Measurements from ENCODE around the gene FGD3. TPM values are rescaled to one million over a fixed set of nuclear protein-coding genes. Genes with fewer than 3 reads are reported as not detected.

The FGD3 gene
- total and polyA plus RNA-seq, 2 of the 8 experiments (the other 6 are each of a cell fraction or from before 2014, with no cell fraction given) = 1.4 to 1.9 TPM

GRCh38 chr9:93023521-93023815 lies 76.1 kb downstream of the FGD3 start:
- Histone ChIP-seq H4K20me1 (replicated peaks in 1 of 2; ENCODE audit: control insufficient read depth in 1 of 2, insufficient read depth in 2 of 2, low read length in 2 of 2) (no peaks in the 10 kb centered on the region), H3K23ac (ENCODE audit: insufficient read length) (no peak overlapping the region), H3K23me2 (ENCODE audit: low read depth, low read length) (peaks cover 1% of the 10 kb centered on the region; the same call in 1 of the 2 replicates), H3K56ac (replicated peaks; ENCODE audit: insufficient read length, low read depth, low read length) (no peak overlapping the region), H2AFZ (ENCODE audit: low read length) (no peak overlapping the region), H3K14ac (ENCODE audit: insufficient read length) (no peak overlapping the region), H2BK12ac (ENCODE audit: low read depth, low read length) (no peak overlapping the region), H3K4me3 (ENCODE audit: extremely low read depth in 1 of 4, insufficient read depth in 2 of 4, low read depth in 3 of 4, low read length in 4 of 4) (no peak overlapping the region), H3K27ac (ENCODE audit: low read depth, low read length) (no peak overlapping the region), H3K4me2 (ENCODE audit: insufficient read depth in 1 of 2, low read depth in 2 of 2, low read length in 2 of 2) (no peak overlapping the region), H3K4me1 (replicated peaks in 1 of 4; ENCODE audit: control insufficient read depth in 3 of 4, insufficient read depth in 4 of 4, low read length in 3 of 4) (no peaks in the 10 kb centered on the region; a peak in 1 of 7 replicates), H2BK120ac (replicated peaks; ENCODE audit: low read depth, low read length) (no peak overlapping the region), H2BK20ac (ENCODE audit: low read length) (no peak overlapping the region), H3K4ac (replicated peaks; ENCODE audit: insufficient read length, low read depth, low read length) (no peak overlapping the region), H3K79me2 (ENCODE audit: control insufficient read depth in 1 of 2, insufficient read depth in 2 of 2, low read length in 2 of 2) (no peaks in the 10 kb centered on the region), H3K79me1 (ENCODE audit: low read depth, low read length) (no peaks in the 10 kb centered on the region), H3K36me3 (ENCODE audit: control insufficient read depth in 2 of 4, insufficient read depth in 4 of 4, low read length in 3 of 4) (no peaks in the 10 kb centered on the region), H3K18ac (ENCODE audit: extremely low read depth, low read length) (no peak overlapping the region), H2AK5ac (ENCODE audit: low read depth, low read length) (no peak overlapping the region), H4K5ac (ENCODE audit: insufficient read length, low read depth, low read length) (no peak overlapping the region), H3K9ac (replicated peaks in 1 of 4; ENCODE audit: extremely low read depth in 1 of 4, low read depth in 3 of 4, low read length in 3 of 4) (no peak overlapping the region), H4K91ac (replicated peaks; ENCODE audit: insufficient read length, low read length) (no peak overlapping the region), H2BK5ac (ENCODE audit: low read depth, low read length) (no peak overlapping the region), H4K8ac (ENCODE audit: extremely low read depth, insufficient read depth, low read length) (no peak overlapping the region), H3K9me3 (ENCODE audit: insufficient read depth in 2 of 2, low read depth in 1 of 2, low read length in 1 of 2) (no peaks in the 10 kb centered on the region), H2BK15ac (ENCODE audit: low read length) (no peak overlapping the region), H3K27me3 (replicated peaks in 1 of 4; ENCODE audit: control insufficient read depth in 3 of 4, extremely low read depth in 1 of 4, insufficient read depth in 3 of 4, low read length in 3 of 4) (no peaks in the 10 kb centered on the region; a peak in 1 of 7 replicates)
- FAIRE-seq (no peak), DNase-seq (ENCODE audit: low read depth in 1 of 2, low spot score in 2 of 2) (no peak)
- 73% methylated on average over 3 of the region's 4 CpGs; no CpG with 5 or more reads in 1 of the 2 experiments for WGBS, 2 experiments (ENCODE audit: extremely low coverage in 1 of 2, insufficient coverage in 1 of 2, insufficient read length in 1 of 2, insufficient replicate concordance in 2 of 2, low coverage in 1 of 2, low lambda C conversion rate in 2 of 2, missing lambda C conversion rate in 1 of 2)
- CTCF ChIA-PET (ENCODE audit: partially characterized antibody) = interaction anchor here (0.5 to 3.9 kb wide), 5 partner anchors 13 to 84 kb away, joined by 3 to 28 read pairs (median 3); no protein-coding TSS in a partner anchor
- POLR2A ChIA-PET (ENCODE audit: partially characterized antibody) = no interaction called here
- TF ChIP-seq RXRA (IDR thresholded peaks at IDR 0.05; ENCODE audit: insufficient read depth, low read depth, low read length) = no peak
- no peak for TF ChIP-seq POU5F1 (IDR thresholded peaks at IDR 0.05; ENCODE audit: low read depth, low read length)
- TF ChIP-seq JUN (IDR thresholded peaks at IDR 0.05; ENCODE audit: low read depth, low read length) = no peak
- TF ChIP-seq CBX8 (IDR thresholded peaks at IDR 0.05; ENCODE audit: borderline replicate concordance, low read depth, low read length) = no peak
- TF ChIP-seq SP4 (IDR thresholded peaks at IDR 0.05; ENCODE audit: low read length) = no peak
- no peak for TF ChIP-seq KDM5A (IDR thresholded peaks at IDR 0.05; ENCODE audit: low read length)
- no peak for TF ChIP-seq MAFK (IDR thresholded peaks at IDR 0.05; ENCODE audit: low read depth, low read length)
- TF ChIP-seq, protein P1, sequence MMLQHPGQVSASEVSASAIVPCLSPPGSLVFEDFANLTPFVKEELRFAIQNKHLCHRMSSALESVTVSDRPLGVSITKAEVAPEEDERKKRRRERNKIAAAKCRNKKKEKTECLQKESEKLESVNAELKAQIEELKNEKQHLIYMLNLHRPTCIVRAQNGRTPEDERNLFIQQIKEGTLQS (IDR thresholded peaks at IDR 0.05; ENCODE audit: insufficient read depth, low read depth, low read length) = no peak
- TF ChIP-seq, protein P2, sequence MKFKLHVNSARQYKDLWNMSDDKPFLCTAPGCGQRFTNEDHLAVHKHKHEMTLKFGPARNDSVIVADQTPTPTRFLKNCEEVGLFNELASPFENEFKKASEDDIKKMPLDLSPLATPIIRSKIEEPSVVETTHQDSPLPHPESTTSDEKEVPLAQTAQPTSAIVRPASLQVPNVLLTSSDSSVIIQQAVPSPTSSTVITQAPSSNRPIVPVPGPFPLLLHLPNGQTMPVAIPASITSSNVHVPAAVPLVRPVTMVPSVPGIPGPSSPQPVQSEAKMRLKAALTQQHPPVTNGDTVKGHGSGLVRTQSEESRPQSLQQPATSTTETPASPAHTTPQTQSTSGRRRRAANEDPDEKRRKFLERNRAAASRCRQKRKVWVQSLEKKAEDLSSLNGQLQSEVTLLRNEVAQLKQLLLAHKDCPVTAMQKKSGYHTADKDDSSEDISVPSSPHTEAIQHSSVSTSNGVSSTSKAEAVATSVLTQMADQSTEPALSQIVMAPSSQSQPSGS (IDR thresholded peaks at IDR 0.05; ENCODE audit: low read length) = no peak

All from H1 (cell line).